ENCODE data around the gene FIBCD1.

Gene FIBCD1

GRCh38 chr9:130970052-130970451, 31.0 kb upstream of the FIBCD1 start:
- Histone ChIP-seq H3K4me3 (IDR thresholded peaks at IDR 0.05; ENCODE audit: insufficient read depth, low read depth, low read length) (no peak overlapping the region), H3K4me1 (ENCODE audit: low read depth, poor library complexity, severe bottlenecking) (no peaks in the 10 kb centered on the region), H4K20me1 (ENCODE audit: insufficient read depth) (no peaks in the 10 kb centered on the region), H3K27ac (no peak overlapping the region), H2AFZ (ENCODE audit: low read depth) (no peak overlapping the region), H3K4me2 (no peak overlapping the region), H3K27me3 (ENCODE audit: insufficient read depth, low read depth) (peaks cover 95% of the 10 kb centered on the region), H3K79me2 (ENCODE audit: insufficient read depth, low read depth) (no peaks in the 10 kb centered on the region), H3K9ac (no peak overlapping the region), H3K36me3 (ENCODE audit: insufficient read depth) (no peaks in the 10 kb centered on the region)
- TF ChIP-seq, protein P1, sequence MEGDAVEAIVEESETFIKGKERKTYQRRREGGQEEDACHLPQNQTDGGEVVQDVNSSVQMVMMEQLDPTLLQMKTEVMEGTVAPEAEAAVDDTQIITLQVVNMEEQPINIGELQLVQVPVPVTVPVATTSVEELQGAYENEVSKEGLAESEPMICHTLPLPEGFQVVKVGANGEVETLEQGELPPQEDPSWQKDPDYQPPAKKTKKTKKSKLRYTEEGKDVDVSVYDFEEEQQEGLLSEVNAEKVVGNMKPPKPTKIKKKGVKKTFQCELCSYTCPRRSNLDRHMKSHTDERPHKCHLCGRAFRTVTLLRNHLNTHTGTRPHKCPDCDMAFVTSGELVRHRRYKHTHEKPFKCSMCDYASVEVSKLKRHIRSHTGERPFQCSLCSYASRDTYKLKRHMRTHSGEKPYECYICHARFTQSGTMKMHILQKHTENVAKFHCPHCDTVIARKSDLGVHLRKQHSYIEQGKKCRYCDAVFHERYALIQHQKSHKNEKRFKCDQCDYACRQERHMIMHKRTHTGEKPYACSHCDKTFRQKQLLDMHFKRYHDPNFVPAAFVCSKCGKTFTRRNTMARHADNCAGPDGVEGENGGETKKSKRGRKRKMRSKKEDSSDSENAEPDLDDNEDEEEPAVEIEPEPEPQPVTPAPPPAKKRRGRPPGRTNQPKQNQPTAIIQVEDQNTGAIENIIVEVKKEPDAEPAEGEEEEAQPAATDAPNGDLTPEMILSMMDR (conservative IDR thresholded peaks at IDR 0.05; ENCODE audit: low read depth, low read length) = no peak

DNA sequence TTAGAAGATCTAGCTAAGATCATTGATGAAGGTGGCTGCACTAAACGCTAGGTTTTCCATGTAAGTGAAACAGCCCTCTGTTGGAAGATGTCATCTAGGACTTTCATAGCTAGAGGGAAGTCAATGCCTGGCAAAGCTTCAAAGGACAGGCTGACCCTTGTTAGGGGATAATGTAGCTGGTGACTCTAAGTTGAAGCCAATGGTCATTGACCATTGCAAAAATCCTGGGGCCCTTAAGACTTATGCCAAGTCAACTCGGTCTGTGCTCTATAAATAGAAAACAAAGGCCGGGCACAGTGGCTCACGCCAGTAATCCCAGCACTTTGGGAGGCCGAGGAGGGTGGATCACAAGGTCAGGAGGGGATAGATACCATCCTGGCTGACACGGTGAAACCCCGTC, 26.6 kb upstream of the FIBCD1 start:
- H3K79me2 ChIP-seq (ENCODE audit: insufficient read depth, low read depth) = no peaks in the 10 kb centered on the region

GRCh38 chr9:130963916-130964315, 24.9 kb upstream of the FIBCD1 start:
- no peak overlapping the region for H3K4me3 ChIP-seq (IDR thresholded peaks at IDR 0.05; ENCODE audit: insufficient read depth, low read depth, low read length)
- no peaks in the 10 kb centered on the region for H3K36me3 ChIP-seq (ENCODE audit: insufficient read depth)
- no peak overlapping the region for H3K9ac ChIP-seq
- no peaks in the 10 kb centered on the region for H3K79me2 ChIP-seq (ENCODE audit: insufficient read depth, low read depth)
- H3K4me2 ChIP-seq = no peak overlapping the region
- H3K4me1 ChIP-seq (ENCODE audit: low read depth, poor library complexity, severe bottlenecking) = no peaks in the 10 kb centered on the region
- H4K20me1 ChIP-seq (ENCODE audit: insufficient read depth) = no peaks in the 10 kb centered on the region
- TF ChIP-seq, protein P1 (conservative IDR thresholded peaks at IDR 0.05; ENCODE audit: low read depth, low read length) = no peak
- no peak overlapping the region for H3K27ac ChIP-seq
- H3K27me3 ChIP-seq (ENCODE audit: insufficient read depth, low read depth) = peaks cover 82% of the 10 kb centered on the region
- no peak overlapping the region for H2AFZ ChIP-seq (ENCODE audit: low read depth)

More for the DNA sequence above, 26.6 kb upstream of the FIBCD1 start:
- Histone ChIP-seq H3K36me3 (ENCODE audit: insufficient read depth) (no peaks in the 10 kb centered on the region), H3K9ac (no peak overlapping the region), H3K4me1 (ENCODE audit: low read depth, poor library complexity, severe bottlenecking) (no peaks in the 10 kb centered on the region), H3K4me3 (IDR thresholded peaks at IDR 0.05; ENCODE audit: insufficient read depth, low read depth, low read length) (no peak overlapping the region), H3K27me3 (ENCODE audit: insufficient read depth, low read depth) (peaks cover 89% of the 10 kb centered on the region), H3K4me2 (no peak overlapping the region), H3K27ac (no peak overlapping the region), H2AFZ (ENCODE audit: low read depth) (no peak overlapping the region), H4K20me1 (ENCODE audit: insufficient read depth) (no peaks in the 10 kb centered on the region)
- TF ChIP-seq, protein P1 (conservative IDR thresholded peaks at IDR 0.05; ENCODE audit: low read depth, low read length) = no peak

DNA sequence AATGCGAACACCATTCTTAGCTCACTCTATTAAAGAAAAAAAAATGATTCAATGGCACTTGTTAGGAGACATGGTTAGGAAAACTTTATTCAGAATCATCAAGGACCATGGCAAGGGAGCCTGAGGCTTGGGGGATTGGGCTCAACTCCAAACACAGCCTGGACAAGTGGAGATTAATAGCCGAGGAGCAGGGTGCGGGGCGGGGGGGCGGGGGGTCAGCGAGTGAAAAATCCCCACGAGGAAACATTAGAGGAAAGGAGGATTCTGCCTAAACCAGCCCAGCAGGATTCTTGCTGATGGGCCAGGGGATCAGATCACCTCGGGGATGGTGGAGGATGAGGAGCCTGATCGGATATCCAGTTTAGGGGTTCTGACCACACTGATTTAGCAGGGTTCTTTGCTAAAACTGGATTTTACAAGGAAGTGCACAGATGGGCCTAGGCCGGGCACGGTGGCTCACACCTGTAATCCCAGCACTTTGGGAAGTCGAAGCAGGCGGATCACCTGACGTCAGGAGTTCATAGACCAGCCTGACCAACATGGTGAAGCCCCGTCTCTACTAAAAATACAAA, 24.4 kb upstream of the FIBCD1 start:
- no peaks in the 10 kb centered on the region for H3K4me1 ChIP-seq (ENCODE audit: low read depth, poor library complexity, severe bottlenecking)
- no peak overlapping the region for H2AFZ ChIP-seq (ENCODE audit: low read depth)
- peaks cover 77% of the 10 kb centered on the region for H3K27me3 ChIP-seq (ENCODE audit: insufficient read depth, low read depth)
- H3K79me2 ChIP-seq (ENCODE audit: insufficient read depth, low read depth) = no peaks in the 10 kb centered on the region
- H4K20me1 ChIP-seq (ENCODE audit: insufficient read depth) = no peaks in the 10 kb centered on the region
- TF ChIP-seq, protein P1 (conservative IDR thresholded peaks at IDR 0.05; ENCODE audit: low read depth, low read length) = no peak
- H3K4me3 ChIP-seq (IDR thresholded peaks at IDR 0.05; ENCODE audit: insufficient read depth, low read depth, low read length) = no peak overlapping the region
- H3K4me2 ChIP-seq = no peak overlapping the region
- H3K36me3 ChIP-seq (ENCODE audit: insufficient read depth) = no peaks in the 10 kb centered on the region
- no peak overlapping the region for H3K9ac ChIP-seq
- no peak overlapping the region for H3K27ac ChIP-seq
